SK-N-SH (cell line): Measurements from ENCODE around the gene SERTM2. TPM values are rescaled to one million over a fixed set of nuclear protein-coding genes. Genes with fewer than 3 reads are reported as not detected.

Experiments used
- CTCF ChIA-PET: fragments of 300-600, 350-600 bp; formaldehyde crosslinking; extraction: SDS; loops from one replicate; lab custom pipeline; 2021; lab: Yijun Ruan, JAX
- POLR2A ChIA-PET: fragments of 350-600 bp; sonication (Branson Sonifier 250); formaldehyde crosslinking; extraction: SDS; loops from one replicate; lab custom pipeline; 2020; ENCODE audit warnings: antibody characterized with exemption, inconsistent platforms; lab: Yijun Ruan, JAX
- DNase-seq: peaks from one replicate; pipeline ENCODE4 v3.0.0; 2012
- H2AFZ ChIP-seq: fragments of 200-600 bp; sonication (generic); 2 replicates; pipeline ENCODE4 v1.8.1; 2016; ENCODE audit warnings: antibody characterized with exemption, mild to moderate bottlenecking, low read depth
- H3F3A ChIP-seq: fragments of 200-600 bp; sonication (generic); replicated peaks from 2 replicates; pipeline ENCODE3; 2016; ENCODE audit warnings: antibody characterized with exemption, mild to moderate bottlenecking; ENCODE audit not compliant: insufficient read depth
- H3K27ac ChIP-seq, 2 experiments: fragments of 200-500 bp in 1 of 2; fragments of 200-600 bp in 1 of 2; sonication (Bioruptor generic) in 1 of 2; sonication (generic), shearing (Covaris generic) in 1 of 2; 2 replicates each; pipeline versions ENCODE4 v1.5.1 to v1.6.1; 2014 to 2016; ENCODE audit warnings: low read depth in 2 of 2, inconsistent platforms in 1 of 2, low read length in 1 of 2, mild to moderate bottlenecking in 1 of 2, mixed read lengths in 1 of 2
- H3K27me3 ChIP-seq: fragments of 200-600 bp; sonication (generic), shearing (Covaris generic); 2 replicates; pipeline ENCODE4 v1.6.1; 2016; ENCODE audit warnings: mixed run types; ENCODE audit not compliant: insufficient read depth
- H3K36me3 ChIP-seq, 2 experiments: fragments of 200-500 bp in 1 of 2; fragments of 200-600 bp in 1 of 2; sonication (Bioruptor generic) in 1 of 2; sonication (generic) in 1 of 2; replicated peaks in 1 of 2; 2 replicates each; pipeline versions ENCODE3 to v1.5.1; 2014 to 2016; ENCODE audit warnings: low read length in 1 of 2, mild to moderate bottlenecking in 1 of 2; ENCODE audit not compliant: insufficient read depth in 2 of 2, control insufficient read depth in 1 of 2
- H3K4me1 ChIP-seq, 2 experiments: fragments of 200-500 bp in 1 of 2; fragments of 200-600 bp in 1 of 2; sonication (Bioruptor generic) in 1 of 2; sonication (generic), shearing (Covaris generic) in 1 of 2; 2 replicates each; pipeline versions ENCODE4 v1.5.1 to v1.6.1; 2014 to 2016; ENCODE audit warnings: low read depth in 1 of 2, low read length in 1 of 2, mixed run types in 1 of 2; ENCODE audit not compliant: insufficient read depth in 2 of 2, control insufficient read depth in 1 of 2
- H3K4me2 ChIP-seq: fragments of 200-600 bp; sonication (generic), shearing (Covaris generic); 2 replicates; pipeline ENCODE4 v1.6.1; 2017; ENCODE audit warnings: mixed run types
- H3K4me3 ChIP-seq, 2 experiments: fragments of 200-500 bp in 1 of 2; fragments of 200-600 bp in 1 of 2; sonication (Bioruptor generic) in 1 of 2; sonication (generic), shearing (Covaris generic) in 1 of 2; 2 replicates each; pipeline versions ENCODE4 v1.5.1 to v1.8.1; 2014 to 2016; ENCODE audit warnings: low read depth in 2 of 2, inconsistent platforms in 1 of 2, low read length in 1 of 2, mild to moderate bottlenecking in 1 of 2, mixed read lengths in 1 of 2, moderate library complexity in 1 of 2
- H3K79me2 ChIP-seq: fragments of 200-600 bp; sonication (generic); 2 replicates; pipeline ENCODE4 v1.8.1; 2017; ENCODE audit warnings: mild to moderate bottlenecking; ENCODE audit not compliant: insufficient read depth
- H3K9ac ChIP-seq: fragments of 200-600 bp; sonication (generic); 2 replicates; pipeline ENCODE4 v1.6.1; 2017; ENCODE audit warnings: mixed run types
- H3K9me2 ChIP-seq: fragments of 200-600 bp; sonication (generic); 2 replicates; pipeline ENCODE4 v1.6.1; 2017; ENCODE audit warnings: mixed run types
- H3K9me3 ChIP-seq: fragments of 200-600 bp; sonication (generic); 2 replicates; pipeline ENCODE4 v1.6.1; 2017; ENCODE audit warnings: mixed run types, mild to moderate bottlenecking, moderate library complexity
- H4K20me1 ChIP-seq: fragments of 200-600 bp; sonication (generic); 2 replicates; pipeline ENCODE4 v1.6.1; 2017; ENCODE audit warnings: mild to moderate bottlenecking, mixed run types; ENCODE audit not compliant: insufficient read depth
- CHD2 ChIP-seq: fragments of 150-350 bp; IDR thresholded peaks from 2 replicates; pipeline ENCODE4 v1.6.1; 2018; ENCODE audit warnings: low read length; ENCODE audit not compliant: partially characterized antibody
- ELF1 ChIP-seq: IDR thresholded peaks from 2 replicates; pipeline ENCODE4 v1.4.0; 2012
- EP300 ChIP-seq, 2 experiments: IDR thresholded peaks; 2 replicates each; pipeline versions ENCODE4 v1.4.0 to v1.6.1; 2012; ENCODE audit warnings: borderline replicate concordance in 1 of 2, low read depth in 1 of 2, low read length in 1 of 2
- EZH2phosphoT487 ChIP-seq: fragments of 200-600 bp; sonication (generic); IDR thresholded peaks from 2 replicates; pipeline ENCODE4 v1.6.1; 2017; ENCODE audit warnings: low read depth, mixed run types, mild to moderate bottlenecking, antibody characterized with exemption, moderate library complexity, borderline replicate concordance
- FOXJ3 ChIP-seq: sonication (generic); formaldehyde crosslinking; IDR thresholded peaks from 2 replicates; pipeline ENCODE4 v1.5.1; 2020; ENCODE audit warnings: mild to moderate bottlenecking, missing genetic modification reagents
- JUND ChIP-seq: IDR thresholded peaks from 2 replicates; pipeline ENCODE4 v1.4.0; 2012
- MEF2A ChIP-seq: IDR thresholded peaks from 2 replicates; pipeline ENCODE4 v1.4.0; 2012; ENCODE audit warnings: low read depth, borderline replicate concordance
- MXI1 ChIP-seq: IDR thresholded peaks from 2 replicates; pipeline ENCODE4 v1.6.1; 2012; ENCODE audit warnings: mild to moderate bottlenecking, low read depth, low read length, improper control_type of control experiment
- NFIC ChIP-seq: IDR thresholded peaks from 2 replicates; pipeline ENCODE4 v1.4.0; 2012; ENCODE audit warnings: borderline replicate concordance
- NRF1 ChIP-seq: IDR thresholded peaks from 2 replicates; pipeline ENCODE4 v1.6.1; 2012; ENCODE audit warnings: low read depth, mild to moderate bottlenecking, low read length
- PBX3 ChIP-seq: IDR thresholded peaks from 2 replicates; pipeline ENCODE4; 2012
- RAD21 ChIP-seq: IDR thresholded peaks from 2 replicates; pipeline ENCODE4 v1.6.1; 2012; ENCODE audit warnings: mild to moderate bottlenecking, low read length
- RCOR1 ChIP-seq: fragments of 150-350 bp; IDR thresholded peaks from 2 replicates; pipeline ENCODE4 v1.6.1; 2017; ENCODE audit warnings: antibody characterized with exemption, low read length
- RFX5 ChIP-seq: IDR thresholded peaks from 2 replicates; pipeline ENCODE4 v1.6.1; 2012; ENCODE audit warnings: mild to moderate bottlenecking, improper control_type of control experiment, low read length
- SMC3 ChIP-seq: IDR thresholded peaks from 2 replicates; pipeline ENCODE4 v1.6.1; 2012; ENCODE audit warnings: low read depth, low read length, improper control_type of control experiment
- TAF1 ChIP-seq: IDR thresholded peaks from 2 replicates; pipeline ENCODE4 v1.6.1; 2012; ENCODE audit warnings: low read depth, mild to moderate bottlenecking, low read length, moderate library complexity, borderline replicate concordance
- TCF12 ChIP-seq: IDR thresholded peaks from 2 replicates; pipeline ENCODE4 v1.4.0; 2012
- USF1 ChIP-seq: IDR thresholded peaks from 2 replicates; pipeline ENCODE4 v1.4.0; 2012; ENCODE audit warnings: low read depth, borderline replicate concordance
- YY1 ChIP-seq: IDR thresholded peaks from 2 replicates; pipeline ENCODE4 v1.4.0; 2012; ENCODE audit warnings: low read depth, mild to moderate bottlenecking
- ZBTB33 ChIP-seq: IDR thresholded peaks from 2 replicates; pipeline ENCODE4 v1.4.0; 2012; ENCODE audit warnings: low read depth, borderline replicate concordance
- WGBS: methylation state at CpG from one replicate; pipeline ENCODE4 v1.1.6; 2017; ENCODE audit warnings: low lambda C conversion rate; 5-methylcytosine and 5-hydroxymethylcytosine counted together
- polyA plus RNA-seq, 3 experiments: library from polyadenylated mRNA; depleted of rRNA; stranded (reverse); fragments of >200 nt; gene quantifications; 2 replicates each; pipeline ENCODE4 v1.2.3, GENCODE V29; 2012
- TF ChIP-seq, protein P1 (sequence below): fragments of 150-350 bp; IDR thresholded peaks from 2 replicates; pipeline ENCODE4 v1.6.1; 2016; ENCODE audit warnings: mild to moderate bottlenecking, low read depth, low read length

SERTM2 gene
- polyA plus RNA-seq, 1 of the 3 experiments (the other 2 are of a cell fraction) = 0.12 TPM

- H3K9me2 ChIP-seq = no peaks in the 10 kb centered on the region
- CTCF ChIA-PET = interaction anchor here (0.6 kb wide), 1 partner anchor 212 kb away, joined by 3 read pairs; no protein-coding TSS in a partner anchor
- no peaks in the 10 kb centered on the region for H4K20me1 ChIP-seq
- peak overlapping the region in 1 of 2 experiments; percentile 94; a peak in 2 of 4 replicates for H3K27ac ChIP-seq
- no peak for DNase-seq
- H3K9me3 ChIP-seq = no peaks in the 10 kb centered on the region
- H3K4me2 ChIP-seq = no peak overlapping the region
- H3F3A ChIP-seq = no peaks in the 10 kb centered on the region
- H3K27me3 ChIP-seq = no peaks in the 10 kb centered on the region; the same call in 1 of the 2 replicates
- no peaks in the 10 kb centered on the region for H3K36me3 ChIP-seq
- H3K79me2 ChIP-seq = no peaks in the 10 kb centered on the region
- no peak overlapping the region for H3K4me3 ChIP-seq
- no peaks in the 10 kb centered on the region; a peak in 2 of 4 replicates for H3K4me1 ChIP-seq
- POLR2A ChIA-PET = no interaction called here
- TF ChIP-seq NFIC (no peak), NRF1 (no peak), ELF1 (no peak), CHD2 (peak; percentile 32), ZBTB33 (no peak), TCF12 (peak; percentile 33; the same call in 1 of the 2 replicates), FOXJ3 (CRISPR knock-in tag) (peak; percentile 72; the same call in 1 of the 2 replicates), EP300 (IDR thresholded peaks at IDR 0.05; ENCODE audit: borderline replicate concordance in 1 of 2, low read depth in 1 of 2, low read length in 1 of 2) (peak in 1 of 2 experiments; percentile 91; a peak in 2 of 4 replicates)
- TF ChIP-seq, all 33 proteins: peak for 4
- Histone ChIP-seq H2AFZ (no peak overlapping the region), H3K9ac (no peak overlapping the region)
Measured at GRCh38 chrX:111490688-111491087, 20.8 kb upstream of the SERTM2 start.

DNA sequence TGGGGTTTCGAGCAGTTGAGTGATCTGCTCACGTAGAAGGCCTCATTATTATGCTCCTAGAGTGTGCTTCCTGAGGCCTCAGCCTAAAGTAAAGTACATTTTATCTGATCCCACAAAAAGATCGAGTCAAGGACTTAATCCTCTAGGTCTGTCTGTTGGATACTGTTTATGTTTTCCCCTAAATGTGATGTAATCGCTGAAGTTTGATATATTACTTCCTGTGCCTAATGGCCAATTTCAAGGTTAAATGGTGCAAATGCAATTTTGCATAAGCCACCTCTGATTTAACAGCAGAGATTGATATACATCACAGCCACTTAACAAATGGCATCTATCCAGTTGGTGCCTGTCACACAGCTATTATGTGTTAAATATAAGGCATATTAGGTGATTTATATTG lies 19.4 kb upstream of the SERTM2 start:
- Histone ChIP-seq H4K20me1 (no peaks in the 10 kb centered on the region), H3K27me3 (no peaks in the 10 kb centered on the region; the same call in 1 of the 2 replicates), H3F3A (no peaks in the 10 kb centered on the region), H3K9me3 (no peaks in the 10 kb centered on the region), H3K27ac (peak overlapping the region in 1 of 2 experiments; percentile 94; a peak in 2 of 4 replicates), H3K36me3 (no peaks in the 10 kb centered on the region), H3K79me2 (no peaks in the 10 kb centered on the region), H3K9me2 (no peaks in the 10 kb centered on the region), H3K4me3 (no peak overlapping the region), H2AFZ (no peak overlapping the region), H3K9ac (no peak overlapping the region), H3K4me2 (no peak overlapping the region), H3K4me1 (no peaks in the 10 kb centered on the region; a peak in 2 of 4 replicates)
- WGBS = 14% methylated on average over 4 of the region's 4 CpGs
- POLR2A ChIA-PET = no interaction called here
- DNase-seq = peak; percentile 16
- CTCF ChIA-PET = no interaction called here
- TF ChIP-seq ELF1 = no peak
- TF ChIP-seq RAD21 = 0 out of 2 replicates have a peak, but pooled peaks have one; percentile 17
- TF ChIP-seq RFX5 = no peak
- no peak for TF ChIP-seq RCOR1
- no peak for TF ChIP-seq USF1
- TF ChIP-seq MEF2A = no peak
- no peak for TF ChIP-seq NRF1
- no peak for TF ChIP-seq JUND
- TF ChIP-seq SMC3 = no peak
- TF ChIP-seq TAF1 = no peak
- no peak for TF ChIP-seq MXI1
- TF ChIP-seq YY1 = no peak
- peak; percentile 40; the same call in 1 of the 2 replicates for TF ChIP-seq PBX3
- no peak for TF ChIP-seq ZBTB33
- no peak for TF ChIP-seq NFIC
- TF ChIP-seq EZH2phosphoT487 = no peak
- TF ChIP-seq, protein P1, sequence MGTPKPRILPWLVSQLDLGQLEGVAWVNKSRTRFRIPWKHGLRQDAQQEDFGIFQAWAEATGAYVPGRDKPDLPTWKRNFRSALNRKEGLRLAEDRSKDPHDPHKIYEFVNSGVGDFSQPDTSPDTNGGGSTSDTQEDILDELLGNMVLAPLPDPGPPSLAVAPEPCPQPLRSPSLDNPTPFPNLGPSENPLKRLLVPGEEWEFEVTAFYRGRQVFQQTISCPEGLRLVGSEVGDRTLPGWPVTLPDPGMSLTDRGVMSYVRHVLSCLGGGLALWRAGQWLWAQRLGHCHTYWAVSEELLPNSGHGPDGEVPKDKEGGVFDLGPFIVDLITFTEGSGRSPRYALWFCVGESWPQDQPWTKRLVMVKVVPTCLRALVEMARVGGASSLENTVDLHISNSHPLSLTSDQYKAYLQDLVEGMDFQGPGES = no peak
